GM18873 (cell line): ENCODE data around the gene LOX.
"Not testable (repeated sequence)": the region's sequence is repeated elsewhere in the genome, so short reads cannot be mapped to it uniquely, and the experiment has no call there.

Experiments used
- ATAC-seq: cut with Tn5 transposase; IDR thresholded peaks from one replicate; pipeline ENCODE4 v1.9.1; 2021; ENCODE audit warnings: mild to moderate bottlenecking, moderate library complexity, moderate number of reproducible peaks; ENCODE audit not compliant: unreplicated experiment, low FRiP score

The LOX gene

GRCh38 chr5:122099060-122099790, 21.2 kb upstream of the LOX start:
- ATAC-seq, result no peak

GRCh38 chr5:122097391-122097790, 19.3 kb upstream of the LOX start:
- no peak for ATAC-seq

GRCh38 chr5:122095158-122095557, 17.1 kb upstream of the LOX start:
- no peak for ATAC-seq

- ATAC-seq, result not testable (repeated sequence)
Observed at GRCh38 chr5:122094251-122094650, 16.2 kb upstream of the LOX start.

- ATAC-seq, result no peak
Observed at GRCh38 chr5:122093415-122094180, 15.5 kb upstream of the LOX start.

- no peak for ATAC-seq
Observed at GRCh38 chr5:122091936-122092600, 14.0 kb upstream of the LOX start.

- ATAC-seq, result no peak
Observed at GRCh38 chr5:122089096-122090013, 11.3 kb upstream of the LOX start.

GRCh38 chr5:122085041-122085440, 7.0 kb upstream of the LOX start:
- no peak for ATAC-seq

- ATAC-seq, result no peak
Observed at GRCh38 chr5:122083535-122083934, 5.5 kb upstream of the LOX start.

GRCh38 chr5:122081541-122081940, 3.5 kb upstream of the LOX start:
- no peak for ATAC-seq

- ATAC-seq, result no peak
Observed at GRCh38 chr5:122077366-122078115, 518 bp downstream of the LOX start.

GRCh38 chr5:122076669-122077365, 1.2 kb downstream of the LOX start:
- ATAC-seq, result no peak

GRCh38 chr5:122076050-122076461, 2.0 kb downstream of the LOX start:
- no peak for ATAC-seq

GRCh38 chr5:122073864-122074263, 4.2 kb downstream of the LOX start:
- ATAC-seq, result no peak

GRCh38 chr5:122073018-122073417, 5.0 kb downstream of the LOX start:
- ATAC-seq, result no peak

GRCh38 chr5:122067390-122067789, 10.7 kb downstream of the LOX start:
- ATAC-seq, result no peak

GRCh38 chr5:122064992-122065391, 13.1 kb downstream of the LOX start:
- no peak for ATAC-seq

- no peak for ATAC-seq
Observed at GRCh38 chr5:122063836-122064235, 14.2 kb downstream of the LOX start.

GRCh38 chr5:122062205-122062604, 15.9 kb downstream of the LOX start:
- no peak for ATAC-seq
